ENCODE measurements around the gene TRIP12.
"Not testable (repeated sequence)": the region's sequence is repeated elsewhere in the genome, so short reads cannot be mapped to it uniquely, and the experiment has no call there.

Gene TRIP12

DNA sequence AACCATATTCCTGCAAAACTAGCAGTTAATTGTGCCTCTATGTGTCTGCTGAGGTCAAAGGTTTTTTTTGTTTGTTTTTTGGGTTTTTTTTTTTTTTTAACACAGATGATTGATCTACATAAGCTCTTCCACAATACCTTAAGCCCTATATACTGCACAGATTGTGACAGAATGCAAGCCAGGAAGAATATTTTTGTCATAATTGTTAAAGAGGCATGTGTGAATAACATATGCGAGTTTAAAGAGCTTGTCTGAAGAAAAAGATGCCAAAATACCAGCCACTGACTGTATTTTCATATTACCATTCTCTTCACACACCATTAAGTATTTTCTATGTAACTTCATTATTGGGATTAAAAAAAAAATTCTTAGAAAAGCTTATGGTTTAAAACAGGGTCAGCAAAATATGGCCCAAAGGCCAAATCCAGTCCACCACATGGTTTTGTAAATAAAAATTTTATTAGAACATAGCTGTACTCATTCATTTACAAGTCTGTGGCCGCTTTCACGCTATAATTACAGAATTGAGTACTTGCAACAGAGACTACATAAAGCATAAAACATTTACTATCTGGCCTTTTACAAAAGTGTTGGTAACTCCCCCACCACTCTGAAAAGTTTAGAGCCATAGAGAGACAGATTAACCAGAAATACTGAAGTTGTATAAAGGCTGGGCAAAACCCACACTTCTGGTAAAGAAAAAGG is 89.9 kb downstream of the TRIP12 start:
- DNase-seq (ENCODE audit: low read depth) = no peak

DNA sequence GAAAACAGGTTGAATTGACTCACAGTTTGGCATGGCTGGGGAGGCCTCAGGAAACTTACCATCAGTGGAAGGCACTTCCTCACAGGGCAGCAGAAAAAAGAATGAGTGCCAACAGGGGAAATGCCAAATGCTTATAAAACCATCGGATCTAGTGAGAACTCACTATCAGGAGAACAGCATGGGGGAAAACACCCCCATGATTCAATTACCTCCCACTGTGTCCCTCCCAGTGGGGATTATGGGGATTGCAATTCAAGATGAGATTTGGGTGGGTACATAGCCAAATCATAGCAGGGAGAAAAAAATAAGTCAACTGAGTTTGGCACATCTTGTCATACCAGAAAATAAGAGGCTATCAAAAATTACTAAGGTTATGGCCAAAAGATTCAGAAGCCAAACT is 96.3 kb downstream of the TRIP12 start:
- no peak for DNase-seq (ENCODE audit: low read depth)

DNA sequence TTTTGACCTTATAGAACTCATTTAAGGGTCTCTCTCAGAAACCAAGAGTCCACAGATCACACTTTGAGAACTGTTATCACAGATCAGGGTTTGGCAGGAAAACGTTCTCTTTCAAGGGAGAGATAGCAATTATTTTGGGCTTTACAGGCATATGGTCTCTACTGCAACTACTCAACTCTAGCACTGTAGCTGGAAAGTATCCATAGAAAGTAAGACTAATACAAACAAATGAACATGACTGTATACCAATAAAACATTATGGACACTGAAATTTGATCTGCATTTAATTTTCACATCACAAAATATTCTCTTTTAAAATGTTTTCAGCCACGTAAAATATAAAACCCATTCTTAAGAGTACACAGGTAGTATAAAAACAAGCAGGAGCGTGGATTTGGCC is 100.5 kb downstream of the TRIP12 start:
- no peak for DNase-seq (ENCODE audit: low read depth)

DNA sequence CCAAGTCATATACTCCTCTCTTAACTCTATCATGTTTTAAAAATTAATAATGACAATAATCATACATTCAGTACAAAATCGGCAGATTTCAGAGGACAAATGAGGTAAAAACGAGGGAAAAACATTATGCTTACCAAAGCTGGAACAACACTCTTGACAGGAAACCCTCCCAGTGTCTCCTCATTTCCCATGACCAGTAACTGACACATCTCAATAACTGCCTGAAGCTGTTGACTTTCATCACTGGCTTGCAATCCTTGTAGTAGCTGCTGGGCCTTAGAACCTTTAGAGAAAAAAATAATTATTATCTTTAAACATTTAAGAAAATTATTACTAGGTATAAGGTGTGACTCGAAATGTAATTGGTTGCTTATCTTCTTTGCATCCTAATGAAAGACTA is 103.6 kb downstream of the TRIP12 start:
- DNase-seq (ENCODE audit: low read depth) = no peak

DNA sequence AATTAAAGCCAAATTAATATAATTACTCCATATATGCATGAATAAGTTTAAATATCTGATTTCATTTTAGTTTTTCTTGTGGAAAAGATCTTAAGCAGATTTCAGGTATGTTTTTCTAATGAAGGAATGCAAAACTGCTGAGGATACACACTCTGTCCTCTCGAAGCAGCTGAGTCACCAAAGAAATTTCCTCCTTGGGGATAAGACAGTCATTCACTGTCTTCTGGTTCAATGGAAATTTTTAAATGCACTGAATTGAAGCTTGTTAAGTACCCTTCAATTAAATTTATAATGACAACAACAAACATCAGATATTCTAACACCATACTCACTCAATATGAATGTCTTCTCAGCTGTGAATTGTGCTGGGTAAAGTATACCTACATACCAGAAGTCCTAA is 106.0 kb downstream of the TRIP12 start:
- DNase-seq (ENCODE audit: low read depth) = no peak

DNA sequence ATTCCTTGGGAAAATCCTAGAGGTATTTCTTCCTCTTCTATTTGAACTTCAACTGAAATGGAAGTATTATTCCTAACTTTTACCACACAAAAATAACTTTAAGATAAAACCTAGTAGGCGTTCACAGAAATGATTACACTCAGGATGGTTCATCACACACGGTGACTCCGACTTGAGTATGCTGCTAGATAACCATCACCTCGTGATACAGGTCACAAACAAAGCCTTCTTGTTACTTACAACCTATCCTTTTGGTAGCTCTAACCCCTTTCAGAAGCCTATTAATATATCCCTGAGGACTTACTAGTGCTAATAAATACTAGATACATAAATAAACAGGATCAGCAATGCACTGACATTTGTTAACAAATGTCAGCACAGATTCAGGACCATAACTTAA is 106.5 kb downstream of the TRIP12 start:
- no peak for DNase-seq (ENCODE audit: low read depth)

DNA sequence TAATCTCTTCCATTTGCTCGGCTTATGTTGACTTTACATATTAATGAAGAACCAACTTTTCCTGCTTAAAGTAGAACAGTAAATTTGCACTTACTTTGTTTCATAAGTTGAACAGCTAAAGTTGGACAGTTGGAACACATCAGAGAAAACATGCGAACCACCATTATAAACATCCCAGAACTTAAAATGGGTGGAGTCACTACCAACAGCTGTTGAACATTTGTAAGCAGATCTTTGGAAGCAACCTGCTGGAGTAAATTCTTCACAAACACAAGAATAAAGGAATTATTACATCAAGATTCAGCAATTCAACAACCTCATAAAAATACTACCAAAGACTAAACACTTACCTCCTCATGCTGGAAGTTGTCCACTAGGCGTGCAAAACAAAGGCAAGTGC is 111.0 kb downstream of the TRIP12 start:
- no peak for DNase-seq (ENCODE audit: low read depth)

DNA sequence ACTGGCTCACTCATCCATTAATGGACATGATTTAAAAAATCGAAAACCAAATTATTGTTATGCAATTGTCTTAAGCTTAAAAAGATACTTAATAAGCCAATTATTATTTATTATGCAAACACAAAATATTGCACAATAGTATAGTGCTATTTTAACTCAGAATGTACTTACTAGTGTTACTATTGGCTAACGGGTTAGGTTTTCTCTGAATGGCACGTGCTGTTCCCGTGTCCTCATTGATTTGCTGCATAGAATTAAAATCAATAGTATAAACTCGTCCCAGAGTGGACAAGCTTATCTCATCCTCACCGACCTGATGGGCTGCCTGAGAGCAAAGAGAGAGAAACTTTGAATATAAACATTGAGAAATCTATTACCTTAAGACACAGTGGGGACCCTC is 116.2 kb downstream of the TRIP12 start:
- DNase-seq (ENCODE audit: low read depth) = no peak

DNA sequence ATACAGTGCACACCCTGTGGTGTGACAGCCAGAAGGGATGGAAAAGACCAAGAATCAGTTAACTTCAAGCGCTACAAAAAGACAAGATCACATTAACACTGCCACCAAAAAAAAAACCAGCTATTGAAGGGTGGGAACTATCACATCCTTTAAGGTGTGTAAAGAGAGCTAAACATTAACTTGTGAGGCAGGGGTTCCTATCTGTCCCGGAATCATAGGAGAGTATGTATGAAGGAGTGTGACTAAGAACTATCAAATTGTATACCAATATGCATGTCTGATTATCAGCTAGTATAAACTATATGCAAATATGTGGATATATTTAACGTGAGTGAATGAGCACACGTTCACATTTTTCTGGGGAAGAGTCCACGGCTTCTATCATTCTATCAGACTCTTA is 119.0 kb downstream of the TRIP12 start:
- no peak for DNase-seq (ENCODE audit: low read depth)

DNA sequence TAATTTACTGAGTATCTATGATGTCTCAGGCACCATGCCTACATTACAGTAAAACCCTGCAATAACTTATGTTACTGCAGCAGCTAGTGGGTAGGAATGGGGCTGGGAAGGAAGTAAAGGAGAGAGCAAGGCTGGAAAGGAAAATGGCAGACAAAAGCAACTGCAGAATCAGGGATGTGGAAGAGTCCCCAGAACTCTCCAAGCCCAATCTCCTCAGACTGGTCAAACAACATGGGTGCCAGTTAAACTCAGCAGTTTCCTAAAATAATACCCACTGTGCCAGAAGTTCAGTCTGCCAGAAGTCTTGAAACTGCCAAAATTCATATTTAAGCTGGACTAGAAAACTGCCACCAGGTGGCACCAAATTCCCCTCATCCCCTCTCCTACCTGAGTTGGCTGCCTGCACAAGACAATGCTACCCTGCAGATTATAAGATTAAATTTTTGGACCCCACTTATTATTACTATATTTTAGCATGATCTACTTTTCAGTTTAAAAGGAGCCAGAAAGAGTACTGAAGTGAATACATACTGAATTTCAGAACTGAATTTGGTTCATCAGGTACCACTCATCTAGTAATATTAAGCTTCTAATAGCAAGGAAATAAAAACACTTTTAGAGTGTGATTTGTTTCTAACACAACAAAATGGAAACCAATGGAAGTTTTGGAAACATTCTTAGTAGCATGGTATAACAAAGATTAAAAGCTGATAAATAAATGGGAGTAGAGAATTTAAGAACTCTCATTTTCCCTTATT is 120.6 kb downstream of the TRIP12 start:
- peak; percentile 61 for DNase-seq (ENCODE audit: low read depth)

DNA sequence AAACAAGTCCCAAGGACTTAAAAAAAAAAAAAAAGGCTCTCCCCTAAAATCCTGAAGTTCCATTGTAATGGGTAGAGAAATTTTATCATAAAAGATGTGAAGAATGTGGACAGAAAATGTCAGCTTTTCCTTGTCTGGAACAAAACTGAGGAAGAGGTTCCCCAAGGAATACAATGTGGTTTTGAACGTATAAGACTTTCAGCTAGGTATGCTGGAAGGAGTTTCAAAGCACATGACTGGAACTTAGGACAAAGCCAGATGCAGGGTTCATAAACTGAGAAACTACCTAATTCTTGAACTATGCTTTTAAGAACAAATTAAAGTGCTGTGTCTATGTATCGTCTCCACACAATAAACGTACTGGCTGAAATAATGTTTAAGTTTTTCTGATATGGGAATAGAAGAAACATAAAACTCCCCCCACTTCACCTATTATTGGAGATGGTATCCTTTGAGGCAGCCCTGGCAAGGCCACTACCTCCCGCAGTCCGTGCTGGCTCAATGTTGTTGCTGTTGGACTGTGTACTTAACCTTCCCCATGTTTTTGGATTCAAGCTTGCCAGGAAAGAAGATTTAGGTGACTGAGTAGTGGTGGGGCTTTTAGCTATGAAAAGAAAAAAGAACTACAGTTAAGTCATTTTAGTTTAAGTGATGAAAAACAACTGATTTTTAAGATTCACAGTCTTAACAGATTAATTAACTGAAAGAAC is 123.2 kb downstream of the TRIP12 start:
- no peak for DNase-seq (ENCODE audit: low read depth)

DNA sequence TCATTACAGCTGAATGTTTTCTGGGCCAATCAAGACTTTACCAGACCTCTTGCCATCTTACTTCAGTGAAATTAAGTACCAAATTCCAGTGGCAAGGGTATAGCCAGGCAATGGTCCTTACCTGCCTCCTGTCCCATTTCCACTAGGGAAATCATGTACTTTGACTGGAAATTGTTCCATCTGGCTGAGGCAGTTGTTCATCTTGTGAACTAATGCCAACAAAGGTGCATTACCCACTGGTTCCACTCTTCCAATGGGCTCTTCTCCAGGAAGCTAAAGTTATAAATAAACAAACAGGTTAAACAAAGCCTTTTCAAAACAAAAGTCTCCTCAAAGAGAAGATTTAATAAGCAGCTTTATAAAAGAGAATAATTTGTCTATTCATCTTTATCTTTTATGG is 126.8 kb downstream of the TRIP12 start:
- no peak for DNase-seq (ENCODE audit: low read depth)

DNA sequence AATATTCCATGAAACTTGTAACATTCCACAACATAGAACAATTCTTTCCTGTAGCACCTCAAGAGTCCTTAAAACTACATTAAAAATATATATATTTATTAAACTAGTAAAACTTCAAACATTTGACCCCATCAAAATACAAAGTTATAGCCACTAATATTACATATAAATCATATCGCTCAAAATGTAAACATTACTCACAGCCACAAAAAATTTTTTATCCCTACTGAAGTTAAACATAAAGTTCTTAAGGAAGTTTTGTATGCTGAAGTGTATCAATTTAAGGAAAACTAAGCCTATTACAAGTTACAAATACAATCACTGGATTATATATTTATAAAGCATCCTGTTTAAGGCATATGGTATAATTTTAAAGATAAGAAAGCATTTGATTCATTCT is 127.2 kb downstream of the TRIP12 start:
- no peak for DNase-seq (ENCODE audit: low read depth)

DNA sequence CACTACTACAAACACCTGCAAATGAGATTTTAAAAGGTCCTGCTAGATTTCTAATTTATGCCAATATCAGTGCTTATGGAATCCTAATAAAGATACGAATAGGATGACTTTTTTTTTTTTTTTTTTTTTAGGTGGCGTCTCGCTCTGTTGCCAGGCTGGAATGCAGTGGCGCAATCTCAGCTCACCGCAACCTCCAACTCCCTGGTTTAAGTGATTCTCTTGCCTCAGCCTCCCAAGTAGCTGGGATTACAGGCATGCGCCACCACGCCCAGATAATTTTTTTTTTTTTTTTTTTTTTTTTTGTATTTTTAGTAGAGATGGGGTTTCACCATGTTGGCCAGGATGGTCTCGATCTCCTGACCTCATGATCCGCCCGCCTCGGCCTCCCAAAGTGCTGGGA is 135.5 kb downstream of the TRIP12 start:
- DNase-seq (ENCODE audit: low read depth) = not testable (repeated sequence)

DNA sequence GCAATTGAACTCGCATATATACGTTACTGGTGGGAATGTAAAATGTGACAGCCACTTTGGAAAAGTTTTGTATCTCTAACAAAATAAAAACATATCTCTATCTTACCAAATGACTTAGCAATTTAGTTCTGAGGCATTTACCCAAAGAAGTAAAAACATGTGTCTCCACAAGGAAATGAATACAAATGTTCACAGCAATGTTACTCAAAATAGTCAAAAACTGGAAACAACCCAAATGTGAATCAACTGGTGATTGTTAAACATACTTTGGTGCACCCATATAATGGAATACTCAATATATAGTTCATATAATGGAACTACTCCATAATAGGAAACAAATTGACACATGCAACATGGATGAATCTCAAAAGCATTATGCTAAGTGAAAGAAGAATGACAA is 137.0 kb downstream of the TRIP12 start:
- DNase-seq (ENCODE audit: low read depth) = no peak

DNA sequence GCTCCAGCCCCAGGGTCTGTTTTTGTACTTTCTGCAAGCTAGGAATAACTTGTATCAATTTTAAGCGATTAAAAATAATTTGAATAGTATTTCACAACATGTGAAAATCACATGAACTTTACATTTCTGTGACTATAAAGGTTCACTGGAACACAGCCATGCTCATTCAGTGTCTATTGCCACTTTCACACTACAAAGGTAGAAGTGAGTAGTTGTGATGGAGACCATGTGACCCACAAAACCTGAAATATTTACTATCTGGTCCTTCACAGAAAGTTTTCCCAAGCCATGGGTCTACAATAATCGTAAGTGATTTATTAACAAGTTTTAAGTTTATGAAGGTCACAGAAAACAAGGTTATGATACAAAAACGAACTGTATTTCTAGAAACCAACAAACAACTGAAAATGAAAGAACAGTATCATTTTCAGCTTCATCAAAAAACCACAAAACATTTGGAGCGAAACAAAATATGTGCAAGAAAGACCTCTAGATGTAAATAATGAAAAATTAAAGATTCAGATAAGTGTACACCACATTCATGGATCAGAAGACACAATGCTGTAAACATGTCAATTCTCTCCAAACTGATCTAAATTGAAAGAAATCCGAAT is 138.6 kb downstream of the TRIP12 start:
- no peak for DNase-seq (ENCODE audit: low read depth)

DNA sequence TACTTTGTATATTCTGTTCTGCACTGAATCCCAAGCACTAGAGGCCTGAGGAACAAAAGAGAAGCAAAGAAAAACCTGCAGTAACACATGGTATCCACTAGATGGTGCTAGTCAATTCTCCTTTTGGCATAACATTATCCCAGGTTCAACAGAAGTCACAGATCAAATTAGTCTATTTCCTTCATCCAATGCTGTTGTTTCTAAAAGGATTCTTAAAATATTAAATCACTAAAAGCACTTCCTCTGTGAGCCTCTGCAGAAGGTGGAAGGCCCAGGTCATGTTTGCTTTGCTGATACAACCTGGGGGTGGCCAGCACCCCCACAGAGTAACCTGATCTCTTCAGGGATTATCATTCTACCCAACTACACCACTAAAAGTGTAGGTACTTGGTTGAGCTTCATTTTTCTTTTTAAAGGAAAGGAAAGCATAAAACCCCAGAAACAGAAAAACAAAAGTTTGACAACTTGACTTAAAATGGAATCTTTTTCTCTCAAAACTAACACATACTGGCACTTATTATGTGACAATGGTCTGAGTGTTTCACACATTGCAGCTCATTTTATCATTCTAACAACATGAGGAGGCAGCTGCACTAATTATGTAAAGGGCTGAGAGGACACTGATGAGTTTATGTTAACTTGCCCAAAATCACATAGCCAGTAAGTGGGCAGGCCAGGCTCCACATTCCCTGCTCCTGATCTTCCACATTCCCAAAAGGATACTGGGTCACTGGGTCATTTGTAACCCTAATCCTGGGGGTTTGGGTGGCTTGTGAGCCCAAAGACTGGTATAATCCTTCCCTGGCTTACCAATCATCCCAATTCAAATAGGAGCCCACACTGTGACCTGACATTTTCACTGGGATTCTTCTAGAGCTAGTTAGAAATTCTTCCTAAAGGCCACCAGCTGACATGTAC is 140.7 kb downstream of the TRIP12 start:
- DNase-seq (ENCODE audit: low read depth) = no peak

DNA sequence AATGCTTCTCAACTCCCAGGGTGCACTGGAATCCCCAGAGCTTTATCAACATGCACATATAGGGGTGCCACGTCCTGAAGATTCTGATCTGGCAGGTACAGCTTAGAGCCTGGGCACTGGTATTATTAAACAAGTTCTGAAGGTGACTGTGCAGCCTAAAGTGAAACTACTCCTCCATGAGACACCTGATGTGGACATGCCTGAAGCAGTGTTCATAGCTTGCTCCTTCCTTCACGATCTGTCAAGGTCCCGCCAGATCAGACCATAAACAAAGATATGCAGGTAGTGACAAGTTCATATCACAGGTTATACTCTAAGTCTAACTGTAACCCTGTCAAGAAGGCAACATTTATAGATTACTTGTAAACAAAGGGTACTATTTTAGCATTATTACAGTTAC is 142.2 kb downstream of the TRIP12 start:
- no peak for DNase-seq (ENCODE audit: low read depth)

DNA sequence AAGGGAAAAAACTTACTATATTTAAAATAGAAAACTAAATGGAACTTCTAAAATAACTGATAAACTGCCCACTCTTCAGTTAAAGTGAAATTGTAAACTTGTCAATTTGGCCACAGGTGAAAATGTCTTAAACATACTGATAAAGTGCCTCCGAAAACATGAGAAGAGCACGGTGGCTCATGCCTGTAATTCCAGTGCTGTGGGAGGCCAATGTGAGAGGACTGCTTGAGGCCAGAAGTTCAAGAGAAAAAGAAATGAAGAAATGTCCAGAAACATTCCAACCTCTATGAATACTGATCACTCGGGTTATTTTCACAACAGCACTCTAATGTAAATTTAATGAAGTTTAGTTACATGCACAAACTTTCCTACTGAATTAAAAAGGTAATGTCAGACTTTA is 144.1 kb downstream of the TRIP12 start:
- DNase-seq (ENCODE audit: low read depth) = no peak

DNA sequence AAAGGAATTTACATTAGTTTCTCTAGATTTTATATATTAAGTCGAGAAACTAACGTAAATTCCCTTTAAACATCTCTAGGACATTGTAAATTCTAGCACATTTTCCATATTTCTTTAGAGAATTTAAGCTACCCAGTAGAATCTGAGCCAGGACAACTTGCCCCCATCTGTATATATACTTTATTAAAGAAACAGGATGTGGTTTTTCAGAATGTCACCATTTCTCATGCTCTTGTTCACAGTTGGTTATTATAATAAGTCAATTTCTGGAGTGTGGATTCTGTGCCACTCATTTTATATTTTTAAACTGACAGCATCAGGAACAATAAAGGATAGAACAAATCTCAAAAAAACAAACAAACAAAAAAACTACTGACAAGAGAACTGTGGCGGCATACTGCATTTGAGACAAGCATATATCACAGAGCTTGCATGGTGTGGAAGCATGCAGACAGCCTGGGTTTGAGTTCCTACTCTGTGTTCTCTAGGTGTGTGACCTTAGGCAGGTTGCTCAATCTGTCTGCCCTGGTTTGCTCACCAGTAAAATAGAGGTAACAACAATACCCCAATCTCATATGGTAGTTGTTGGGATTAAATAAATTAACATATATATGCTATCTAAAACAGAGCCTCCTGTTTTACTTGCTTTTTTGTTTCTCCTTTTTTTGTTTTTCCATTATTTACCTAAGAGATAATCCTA is 146.0 kb downstream of the TRIP12 start:
- DNase-seq (ENCODE audit: low read depth) = no peak

DNA sequence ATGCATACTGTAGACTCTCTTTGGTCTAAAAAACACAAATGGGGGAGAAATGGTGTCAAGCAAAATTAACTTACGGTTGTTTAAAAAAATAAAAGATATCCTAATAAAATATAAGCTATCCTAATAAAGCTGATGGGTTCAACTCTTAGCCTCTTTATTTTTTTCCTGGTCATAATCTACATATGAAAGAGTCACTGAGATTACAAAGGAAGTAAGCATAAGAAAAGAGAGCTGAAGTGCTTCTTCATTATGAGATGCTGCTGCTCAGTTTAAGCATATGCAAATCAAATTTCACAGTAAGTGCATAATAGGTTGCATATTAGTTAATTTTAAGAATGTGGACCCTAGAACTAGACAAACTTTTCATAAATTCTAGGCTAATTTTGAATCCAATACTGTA is 147.6 kb downstream of the TRIP12 start:
- DNase-seq (ENCODE audit: low read depth) = no peak
